C4-2B (cell line): ENCODE measurements around the gene CTNNA3.

Experiments used
- ZFX ChIP-seq: fragments of 450-650 bp; IDR thresholded peaks from 2 replicates; pipeline ENCODE4 v1.6.1; 2017
- TF ChIP-seq, protein P1 (sequence below): fragments of 450-650 bp; conservative IDR thresholded peaks from 2 replicates; pipeline ENCODE4 v1.5.1; 2017; ENCODE audit warnings: mild to moderate bottlenecking

DNA sequence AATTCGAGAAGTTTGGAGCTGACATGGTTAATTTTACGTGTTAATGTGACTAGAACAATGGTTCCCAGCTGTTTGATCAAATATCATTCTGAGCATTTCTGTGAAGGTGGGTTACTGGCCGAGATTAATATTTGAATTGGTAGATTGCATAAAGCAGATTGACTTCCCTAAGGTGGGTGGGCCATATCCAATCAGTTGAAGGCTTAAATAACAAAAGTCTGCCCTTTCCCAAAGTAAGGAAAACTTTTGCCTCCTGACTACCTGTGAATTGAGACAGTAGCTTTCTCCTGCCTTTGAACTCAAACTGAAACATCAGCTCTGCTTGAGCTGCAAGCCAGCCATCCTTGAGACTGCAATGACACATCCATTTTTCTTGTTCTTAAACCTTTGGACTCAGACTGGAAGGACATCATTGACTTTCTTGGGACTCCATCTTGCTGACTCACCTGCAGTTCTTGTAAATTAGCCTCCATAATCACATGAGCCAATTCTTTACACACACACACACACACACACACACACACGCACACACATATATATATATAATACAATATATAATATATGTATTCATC, 833.2 kb downstream of the CTNNA3 start:
- TF ChIP-seq, protein P1, sequence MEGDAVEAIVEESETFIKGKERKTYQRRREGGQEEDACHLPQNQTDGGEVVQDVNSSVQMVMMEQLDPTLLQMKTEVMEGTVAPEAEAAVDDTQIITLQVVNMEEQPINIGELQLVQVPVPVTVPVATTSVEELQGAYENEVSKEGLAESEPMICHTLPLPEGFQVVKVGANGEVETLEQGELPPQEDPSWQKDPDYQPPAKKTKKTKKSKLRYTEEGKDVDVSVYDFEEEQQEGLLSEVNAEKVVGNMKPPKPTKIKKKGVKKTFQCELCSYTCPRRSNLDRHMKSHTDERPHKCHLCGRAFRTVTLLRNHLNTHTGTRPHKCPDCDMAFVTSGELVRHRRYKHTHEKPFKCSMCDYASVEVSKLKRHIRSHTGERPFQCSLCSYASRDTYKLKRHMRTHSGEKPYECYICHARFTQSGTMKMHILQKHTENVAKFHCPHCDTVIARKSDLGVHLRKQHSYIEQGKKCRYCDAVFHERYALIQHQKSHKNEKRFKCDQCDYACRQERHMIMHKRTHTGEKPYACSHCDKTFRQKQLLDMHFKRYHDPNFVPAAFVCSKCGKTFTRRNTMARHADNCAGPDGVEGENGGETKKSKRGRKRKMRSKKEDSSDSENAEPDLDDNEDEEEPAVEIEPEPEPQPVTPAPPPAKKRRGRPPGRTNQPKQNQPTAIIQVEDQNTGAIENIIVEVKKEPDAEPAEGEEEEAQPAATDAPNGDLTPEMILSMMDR = no peak
- no peak for TF ChIP-seq ZFX
